Measurements from ENCODE around the gene TMEM150B. TPM values are rescaled to one million over a fixed set of nuclear protein-coding genes. Genes with fewer than 3 reads are reported as not detected.

Gene TMEM150B
- total and polyA plus RNA-seq, 7 donors, result 2.4 to 18.7 (median 7.2) TPM; not detected in 1

- WGBS, 2 donors, result 97 to 99% methylated on average over 4 of the region's 4 CpGs
- Histone ChIP-seq H3K27me3 (no peaks in the 10 kb centered on the region), H3K4me3 (no peak overlapping the region), H3K9me3 (no peaks in the 10 kb centered on the region), H3K27ac (no peak overlapping the region), H3K36me3 (peaks cover 0 to 38% (median 0%) of the 10 kb centered on the region in 4 donors), H3K4me1 (no peaks in the 10 kb centered on the region)
- TF ChIP-seq CTCF (IDR thresholded peaks at IDR 0.05), result no peak
- no peak for TF ChIP-seq POLR2A (IDR thresholded peaks at IDR 0.05)
- TF ChIP-seq POLR2AphosphoS5 (IDR thresholded peaks at IDR 0.05), result no peak
- TF ChIP-seq EP300 (IDR thresholded peaks at IDR 0.05), result no peak
- no peak for DNase-seq
- intact Hi-C loops (cut with DNase I), result no loop called here
These were observed 58.3 kb downstream of the TMEM150B start for GRCh38 chr19:55266840-55267239.

- TF ChIP-seq POLR2A (IDR thresholded peaks at IDR 0.05) (no peak), CTCF (IDR thresholded peaks at IDR 0.05) (no peak), EP300 (IDR thresholded peaks at IDR 0.05) (no peak), POLR2AphosphoS5 (IDR thresholded peaks at IDR 0.05) (no peak)
- Histone ChIP-seq H3K27me3 (no peaks in the 10 kb centered on the region), H3K27ac (no peak overlapping the region), H3K36me3 (peaks cover 0 to 34% (median 0%) of the 10 kb centered on the region in 4 donors), H3K4me1 (no peaks in the 10 kb centered on the region), H3K4me3 (no peak overlapping the region), H3K9me3 (no peaks in the 10 kb centered on the region)
- 97 to 98% methylated on average over 3 of the region's 3 CpGs for WGBS, 2 donors
- DNase-seq, result no peak
- intact Hi-C loops (cut with DNase I), result no loop called here
These were observed 58.7 kb downstream of the TMEM150B start for GRCh38 chr19:55266404-55266803.

GRCh38 chr19:55265723-55266386, 59.3 kb downstream of the TMEM150B start:
- intact Hi-C loops (cut with DNase I), result no loop called here
- WGBS, 2 donors, result 90 to 94% methylated on average over 12 of the region's 12 CpGs
- no peaks in the 10 kb centered on the region for H3K9me3 ChIP-seq

GRCh38 chr19:55265173-55265572, 60.0 kb downstream of the TMEM150B start:
- Histone ChIP-seq H3K4me3 (no peak overlapping the region), H3K4me1 (peaks cover 0 to 1% (median under 1%) of the 10 kb centered on the region in 4 donors), H3K27me3 (no peaks in the 10 kb centered on the region), H3K36me3 (peaks cover 0 to 29% (median 0%) of the 10 kb centered on the region in 4 donors), H3K9me3 (no peaks in the 10 kb centered on the region), H3K27ac (no peak overlapping the region)
- no peak for DNase-seq
- TF ChIP-seq POLR2AphosphoS5 (IDR thresholded peaks at IDR 0.05) (no peak), POLR2A (IDR thresholded peaks at IDR 0.05) (no peak), EP300 (IDR thresholded peaks at IDR 0.05) (no peak), CTCF (IDR thresholded peaks at IDR 0.05) (no peak)
- intact Hi-C loops (cut with DNase I), result no loop called here
- 90 to 94% methylated on average over 16 of the region's 16 CpGs for WGBS, 2 donors

More at GRCh38 chr19:55265723-55266386, 59.3 kb downstream of the TMEM150B start:
- no peak for DNase-seq
- Histone ChIP-seq H3K36me3 (peaks cover 0 to 33% (median 0%) of the 10 kb centered on the region in 4 donors), H3K4me1 (no peaks in the 10 kb centered on the region), H3K4me3 (no peak overlapping the region), H3K27ac (no peak overlapping the region), H3K27me3 (no peaks in the 10 kb centered on the region)
- TF ChIP-seq CTCF (IDR thresholded peaks at IDR 0.05) (no peak), EP300 (IDR thresholded peaks at IDR 0.05) (no peak), POLR2A (IDR thresholded peaks at IDR 0.05) (no peak), POLR2AphosphoS5 (IDR thresholded peaks at IDR 0.05) (no peak)
